ENCODE data around the gene ANKRD34A.
A peak's percentile ranks its signal among the peaks of the same experiment; 100 is the strongest.
"Not testable (repeated sequence)": the region's sequence is repeated elsewhere in the genome, so short reads cannot be mapped to it uniquely, and the experiment has no call there.

The ANKRD34A gene

DNA sequence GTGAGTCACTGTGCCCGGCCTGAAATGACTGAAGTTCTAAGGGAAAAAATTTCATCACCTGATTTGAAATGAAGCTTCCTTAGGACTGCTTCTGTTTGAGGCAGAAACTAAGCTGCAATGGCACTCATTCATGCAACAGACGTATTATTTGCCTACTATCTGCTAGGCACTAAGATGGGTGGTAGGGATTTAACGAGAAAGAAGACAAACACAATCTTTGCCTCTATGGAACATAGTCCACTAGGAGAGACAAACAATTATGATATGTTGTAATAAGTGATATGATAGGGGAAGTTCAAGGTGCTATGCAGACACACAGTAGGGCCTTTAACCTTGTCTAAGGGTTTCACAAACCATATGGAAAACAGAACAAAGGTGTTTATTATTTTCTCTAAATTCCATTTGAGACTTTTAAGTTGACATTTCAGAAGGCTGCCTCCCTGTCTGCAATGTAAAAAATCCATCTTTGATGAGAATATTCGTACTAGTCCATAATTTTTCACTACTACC lies 17.8 kb downstream of the ANKRD34A start:
- no peak for DNase-seq (ENCODE audit: low read depth)
- no peak overlapping the region for H3K4me3 ChIP-seq (ENCODE audit: low read length)
- TF ChIP-seq CTCF (conservative IDR thresholded peaks at IDR 0.05; ENCODE audit: low read length) = no peak

DNA sequence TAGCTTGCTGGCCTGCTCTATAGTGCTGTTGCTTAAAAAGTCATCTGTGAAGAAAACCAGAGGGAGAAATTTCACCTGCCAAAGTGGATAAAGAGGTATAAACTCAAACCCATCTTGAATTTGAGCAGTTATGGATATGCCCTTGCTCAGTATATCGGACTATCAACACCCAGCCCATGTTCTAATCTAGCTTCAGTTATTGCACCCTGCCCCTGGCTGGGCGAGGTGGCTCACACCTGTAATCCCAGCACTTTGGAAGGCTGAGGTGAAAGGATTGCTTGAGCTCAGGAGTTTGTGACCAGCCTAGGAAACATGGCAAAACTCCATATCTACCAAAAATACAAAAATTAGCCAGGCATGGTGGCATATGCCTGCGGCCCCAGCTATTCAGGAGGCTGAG lies 19.8 kb downstream of the ANKRD34A start:
- no peak for DNase-seq (ENCODE audit: low read depth)
- no peak overlapping the region for H3K4me3 ChIP-seq (ENCODE audit: low read length)
- TF ChIP-seq CTCF (conservative IDR thresholded peaks at IDR 0.05; ENCODE audit: low read length) = no peak

DNA sequence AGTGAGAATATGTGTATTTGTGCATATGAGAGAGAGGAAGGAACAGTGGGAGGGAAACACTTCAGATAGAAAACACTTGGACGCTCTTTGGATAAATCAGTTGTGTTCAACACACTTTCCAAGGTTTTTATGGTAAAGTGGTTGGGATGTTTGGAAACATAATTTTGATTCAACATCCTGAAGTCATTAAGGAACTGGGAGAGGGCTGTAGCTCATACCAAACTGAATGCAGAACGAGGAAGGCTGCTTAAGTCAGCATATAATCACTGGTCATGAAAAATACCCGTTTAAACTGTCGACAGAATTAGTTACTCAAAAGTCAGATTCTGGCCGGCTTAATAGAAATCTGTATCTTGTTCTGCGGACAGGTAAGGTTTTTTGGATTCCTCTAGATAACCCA lies 21.5 kb downstream of the ANKRD34A start:
- no peak for TF ChIP-seq CTCF (conservative IDR thresholded peaks at IDR 0.05; ENCODE audit: low read length)
- H3K4me3 ChIP-seq (ENCODE audit: low read length) = no peak overlapping the region

GRCh38 chr1:145942405-145942804 lies 22.0 kb downstream of the ANKRD34A start:
- no peak for TF ChIP-seq CTCF (conservative IDR thresholded peaks at IDR 0.05; ENCODE audit: low read length)
- no peak for DNase-seq (ENCODE audit: low read depth)
- H3K4me3 ChIP-seq (ENCODE audit: low read length) = no peak overlapping the region

More for the DNA sequence above, 21.5 kb downstream of the ANKRD34A start:
- DNase-seq (ENCODE audit: low read depth) = no peak

GRCh38 chr1:145937436-145937835 lies 26.9 kb downstream of the ANKRD34A start:
- H3K4me3 ChIP-seq (ENCODE audit: low read length) = no peak overlapping the region
- DNase-seq (ENCODE audit: low read depth) = no peak
- TF ChIP-seq CTCF (conservative IDR thresholded peaks at IDR 0.05; ENCODE audit: low read length) = no peak

- H3K4me3 ChIP-seq (ENCODE audit: low read length) = no peak overlapping the region
- DNase-seq (ENCODE audit: low read depth) = peak; percentile 35
- no peak for TF ChIP-seq CTCF (conservative IDR thresholded peaks at IDR 0.05; ENCODE audit: low read length)
These were observed 28.1 kb downstream of the ANKRD34A start for GRCh38 chr1:145936247-145936646.

- DNase-seq (ENCODE audit: low read depth) = no peak
- TF ChIP-seq CTCF (conservative IDR thresholded peaks at IDR 0.05; ENCODE audit: low read length) = no peak
- no peak overlapping the region for H3K4me3 ChIP-seq (ENCODE audit: low read length)
These were observed 28.7 kb downstream of the ANKRD34A start for GRCh38 chr1:145935708-145936107.

DNA sequence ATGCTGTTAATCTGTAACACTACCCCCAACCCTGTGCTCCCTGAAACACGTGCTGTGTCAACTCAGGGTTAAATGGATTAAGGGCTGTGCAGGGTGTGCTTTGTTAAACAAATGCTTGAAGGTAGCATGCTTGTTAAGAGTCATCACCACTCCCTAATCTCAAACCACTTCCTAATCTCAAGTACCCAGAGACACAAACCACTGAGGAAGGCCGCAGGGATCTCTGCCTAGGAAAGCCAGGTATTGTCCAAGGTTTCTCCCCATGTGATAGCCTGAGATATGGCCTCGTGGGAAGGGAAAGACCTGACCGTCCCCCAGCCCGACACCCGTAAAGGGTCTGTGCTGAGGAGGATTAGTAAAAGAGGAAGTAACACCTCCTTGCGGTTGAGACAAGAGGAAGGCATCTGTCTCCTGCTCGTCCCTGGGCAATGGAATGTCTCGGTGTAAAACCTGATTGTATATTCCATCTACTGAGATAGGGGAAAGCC lies 31.8 kb downstream of the ANKRD34A start:
- H3K4me3 ChIP-seq (ENCODE audit: low read length); DNase-seq (ENCODE audit: low read depth): not testable (repeated sequence)
